ENCODE data around the gene ASAP3.

ASAP3 gene

DNA sequence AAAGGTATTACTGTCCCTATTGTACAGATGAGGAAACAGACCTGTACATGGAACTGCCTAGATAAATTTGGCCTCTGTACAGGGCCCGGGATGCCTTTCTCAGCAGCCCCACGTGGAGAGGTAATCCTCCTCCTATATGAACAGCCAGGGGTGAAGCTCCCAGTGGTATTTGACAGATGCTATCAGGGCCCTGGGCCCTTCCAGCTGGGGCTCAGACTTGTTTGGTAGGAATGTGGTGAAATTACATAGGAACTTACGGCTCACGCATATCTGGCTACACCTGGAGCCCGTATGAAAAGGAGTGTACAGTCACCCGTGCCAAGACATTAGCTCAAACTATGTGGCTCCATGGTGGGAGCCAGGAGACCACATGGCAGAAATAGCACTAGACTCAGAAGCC lies 34.7 kb downstream of the ASAP3 start:
- no peak for DNase-seq (ENCODE audit: low read depth)

DNA sequence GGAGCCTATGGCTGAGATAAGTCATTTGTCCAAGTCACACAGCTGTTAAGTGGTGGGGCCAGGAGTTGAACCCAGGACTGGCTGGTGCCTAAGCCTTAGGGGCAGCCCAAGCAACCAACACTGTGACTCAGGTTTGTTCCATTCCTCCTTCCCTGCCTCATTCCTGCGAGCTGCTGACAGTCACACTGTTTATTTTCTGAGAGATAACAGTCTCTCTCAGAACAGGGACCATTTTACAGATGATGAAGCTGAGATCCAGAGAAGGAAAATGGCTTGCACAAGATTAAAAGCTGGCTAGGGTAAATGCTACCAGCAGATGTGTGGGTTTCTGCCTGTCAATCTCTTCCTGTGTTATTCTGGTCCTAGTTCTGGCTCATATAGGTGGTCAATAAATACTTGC lies 35.1 kb downstream of the ASAP3 start:
- DNase-seq (ENCODE audit: low read depth): no peak

DNA sequence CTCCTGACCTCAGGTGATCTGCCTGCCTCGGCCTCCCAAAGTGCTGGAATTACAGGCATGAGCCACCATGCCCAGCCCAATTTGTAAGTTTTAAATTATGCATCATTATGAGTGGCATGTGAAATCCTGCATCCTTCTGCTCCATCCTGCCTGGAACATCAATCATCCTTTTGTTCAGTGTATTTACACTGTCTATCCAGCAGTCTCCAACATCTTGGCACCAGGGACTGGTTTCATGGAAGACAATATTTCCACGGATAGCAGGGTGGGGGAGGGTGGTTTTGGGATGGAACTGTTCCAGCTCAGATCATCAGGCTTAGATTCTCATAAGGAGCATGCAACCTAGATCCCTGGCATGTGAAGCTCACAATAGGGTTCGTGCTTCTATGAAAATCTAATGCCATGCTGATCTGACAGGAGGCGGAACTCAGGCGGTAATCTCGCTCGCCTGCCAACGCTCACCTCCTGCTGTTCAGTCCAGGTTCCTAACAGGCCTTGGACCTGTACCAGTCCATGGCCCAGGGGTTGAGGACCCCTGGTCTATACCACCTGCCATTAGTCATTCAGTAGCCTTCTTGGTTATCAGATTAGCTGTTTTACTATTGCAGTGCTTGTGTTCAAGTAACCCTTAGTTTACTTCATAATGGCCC lies 37.2 kb downstream of the ASAP3 start:
- no peak for DNase-seq (ENCODE audit: low read depth)

DNA sequence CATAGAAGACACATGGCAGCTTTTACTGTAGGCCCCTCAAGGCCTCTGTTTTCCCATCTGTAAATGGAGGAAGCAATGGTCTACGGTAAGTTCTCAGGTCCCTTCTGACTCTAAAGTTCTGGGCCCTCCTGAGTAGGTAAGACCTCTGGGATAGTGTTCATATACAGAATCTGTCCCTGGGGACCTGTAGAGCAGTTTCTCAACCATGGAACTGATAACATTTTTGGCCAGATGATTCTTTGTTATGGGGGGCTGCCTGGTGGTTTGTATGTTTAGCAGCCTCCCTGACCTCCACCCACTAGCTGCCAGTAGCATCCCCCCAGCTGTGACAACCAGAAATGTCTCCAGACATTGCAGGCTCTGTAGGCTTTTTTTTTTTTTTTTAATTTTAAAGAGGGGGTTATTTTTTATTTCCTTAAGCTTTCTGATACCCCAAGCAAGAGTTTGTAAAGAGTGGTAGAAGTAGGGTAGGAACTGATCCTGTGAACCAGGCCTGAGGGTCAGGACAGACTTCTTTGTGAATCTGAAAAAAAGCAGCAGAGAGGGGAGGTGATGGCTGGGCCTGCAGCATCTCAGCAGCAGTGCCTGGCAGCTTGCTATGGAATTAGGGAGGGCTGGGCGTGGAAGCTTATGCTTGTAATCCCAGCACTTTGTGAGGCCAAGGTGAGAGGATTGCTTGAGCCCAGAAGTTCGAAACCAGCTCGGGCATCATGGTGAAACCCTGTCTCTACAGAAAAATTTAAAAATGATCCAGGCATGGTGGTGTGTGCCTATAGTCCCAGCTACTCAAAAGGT lies 39.2 kb downstream of the ASAP3 start:
- DNase-seq (ENCODE audit: low read depth): no peak

DNA sequence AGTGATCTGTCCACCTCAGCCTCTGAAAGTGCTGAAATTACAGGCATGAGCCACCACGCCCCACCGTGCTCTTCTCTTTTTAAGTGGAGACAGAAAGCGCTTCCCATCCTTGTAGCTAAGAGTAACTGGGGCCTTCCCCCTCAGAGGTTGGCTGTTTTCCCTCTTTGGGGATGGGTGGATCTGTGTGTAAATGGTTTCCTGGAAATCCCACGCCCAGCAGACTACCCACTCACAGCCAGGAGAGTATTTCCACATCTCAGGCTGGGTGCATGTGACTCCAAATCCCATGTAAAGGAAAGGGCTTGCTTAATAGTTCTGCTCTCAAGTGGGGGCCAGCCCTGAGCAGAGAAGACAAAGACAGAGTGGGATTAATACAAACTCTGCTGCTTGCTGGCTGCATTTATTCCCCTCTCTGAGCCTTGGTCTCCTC lies 39.9 kb downstream of the ASAP3 start:
- DNase-seq (ENCODE audit: low read depth): no peak

DNA sequence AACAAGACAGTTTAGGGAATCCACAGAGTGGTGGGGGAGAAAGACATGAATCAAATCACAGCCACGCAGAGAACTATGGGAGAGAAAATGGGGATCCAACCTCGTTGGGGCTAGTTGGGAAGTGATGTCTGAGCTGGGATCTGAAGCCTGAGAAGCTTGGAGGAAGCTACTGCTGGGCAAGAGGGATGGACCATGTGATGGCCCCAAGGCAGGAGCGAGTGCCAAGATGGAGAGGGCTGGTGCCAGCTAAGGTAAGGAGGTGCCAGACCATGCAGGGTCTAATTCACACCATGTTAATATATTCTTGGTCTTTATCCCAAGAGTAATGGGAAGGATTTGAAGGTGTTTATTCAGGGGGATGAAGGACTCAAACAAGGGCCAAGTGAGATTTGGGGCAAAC lies 41.2 kb downstream of the ASAP3 start:
- DNase-seq (ENCODE audit: low read depth): no peak

DNA sequence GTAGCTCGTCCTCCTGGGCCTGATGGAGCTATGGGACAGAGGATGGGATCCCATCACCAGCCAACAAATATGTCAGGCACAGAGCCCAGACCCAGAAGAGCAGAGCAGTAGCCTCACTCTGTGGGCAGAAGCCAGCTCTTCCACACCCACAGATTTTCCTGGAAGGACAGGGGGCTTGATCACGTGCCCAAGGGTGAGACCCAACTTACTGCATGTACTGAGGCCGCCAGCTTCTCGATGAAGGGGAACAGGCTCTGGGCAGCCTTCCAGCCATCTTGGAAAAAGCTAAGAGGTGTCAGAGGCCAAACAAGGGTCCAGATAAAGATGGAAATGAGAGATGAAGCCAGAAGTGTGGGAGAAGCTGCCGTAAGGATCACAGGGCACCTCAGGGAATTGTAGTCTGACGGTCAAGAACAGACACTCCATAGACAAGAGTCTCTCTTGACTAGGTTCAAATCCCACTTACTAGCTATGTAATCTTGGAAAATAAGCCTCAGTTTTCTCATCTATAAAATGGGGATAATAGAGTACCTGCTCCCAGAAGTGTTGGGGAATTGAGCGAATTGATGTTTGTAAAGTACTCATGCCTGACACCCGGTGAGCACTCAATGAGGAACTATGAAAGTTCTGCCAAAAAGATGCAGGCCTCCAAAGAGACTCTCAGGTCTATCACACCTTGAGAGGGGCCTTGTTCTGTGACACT lies 42.4 kb downstream of the ASAP3 start:
- no peak for DNase-seq (ENCODE audit: low read depth)

DNA sequence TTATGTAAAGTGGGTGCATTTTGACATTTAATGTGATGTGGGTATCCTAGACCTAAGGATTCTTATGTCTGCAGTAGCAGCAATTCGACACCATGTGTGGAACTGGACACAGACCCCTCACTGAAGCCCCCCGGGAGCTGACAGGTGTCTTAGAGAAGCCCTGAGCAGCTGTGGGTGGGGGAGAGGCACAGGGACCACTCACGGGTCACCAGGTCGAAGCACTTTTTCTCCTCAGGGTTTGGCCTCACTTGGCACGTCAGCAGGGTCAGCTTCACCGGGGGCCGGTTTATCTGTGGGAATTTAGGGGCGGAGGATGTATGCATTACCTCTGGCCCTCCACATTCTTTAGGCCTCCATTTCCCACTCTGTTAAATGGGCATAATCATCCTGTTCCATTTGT lies 45.4 kb downstream of the ASAP3 start:
- no peak for DNase-seq (ENCODE audit: low read depth)

DNA sequence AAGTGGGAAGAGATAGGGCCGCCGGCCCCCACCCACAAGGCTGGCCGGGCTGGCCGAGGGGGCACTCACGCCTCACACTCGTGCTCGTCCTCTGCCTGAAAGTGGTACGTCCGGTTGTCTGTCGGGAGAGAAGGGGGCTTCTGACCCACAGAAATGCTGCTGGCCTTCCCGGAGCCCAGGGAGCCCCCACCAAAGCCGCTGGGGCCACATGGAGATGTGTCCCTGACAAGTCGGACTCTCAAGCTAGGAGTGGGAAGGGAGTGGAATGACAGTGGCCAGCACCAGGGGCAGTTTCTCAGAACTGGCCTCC lies 46.7 kb downstream of the ASAP3 start:
- DNase-seq (ENCODE audit: low read depth): no peak

DNA sequence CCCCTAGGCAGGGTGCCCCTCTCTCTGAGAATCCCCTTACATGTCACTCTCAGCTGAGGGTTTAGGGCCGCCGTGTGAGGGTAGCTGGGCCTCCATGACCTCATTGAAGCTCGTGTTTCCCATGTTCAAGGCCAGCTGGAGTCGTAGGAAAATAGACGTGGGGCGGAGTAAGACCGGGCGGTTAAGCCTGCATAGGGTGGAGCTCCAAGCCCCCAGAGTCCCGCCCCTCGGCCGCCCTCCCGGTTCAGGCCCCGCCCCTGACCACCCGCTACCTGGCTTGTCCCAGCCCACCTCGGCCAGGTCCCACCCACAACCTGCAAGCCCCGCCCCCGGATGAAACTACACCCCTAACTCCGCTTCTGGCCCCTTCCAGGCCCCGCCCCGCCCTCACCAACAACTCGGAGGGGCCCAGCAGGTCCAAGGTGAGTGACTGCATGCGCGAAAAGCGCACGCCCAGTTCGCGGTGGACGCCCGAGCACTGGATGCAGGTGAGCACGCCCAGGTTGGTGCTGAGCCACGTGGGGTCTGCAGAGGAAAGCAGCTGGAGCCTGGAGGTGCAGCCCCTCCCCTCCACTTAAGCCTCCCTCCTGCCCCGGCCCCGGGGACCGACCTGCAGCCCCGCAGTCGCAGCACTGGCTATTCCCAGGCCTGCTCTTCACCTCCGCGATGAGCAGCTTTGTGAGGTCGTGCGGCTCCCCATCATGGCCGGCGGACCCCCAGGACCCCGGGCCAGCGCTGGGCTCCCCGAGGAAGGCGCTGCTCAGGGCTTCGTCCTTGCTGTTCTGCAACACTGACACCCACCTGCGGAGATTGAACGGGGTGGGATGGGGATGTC lies 47.2 kb downstream of the ASAP3 start:
- peak; percentile 34 for DNase-seq (ENCODE audit: low read depth)

DNA sequence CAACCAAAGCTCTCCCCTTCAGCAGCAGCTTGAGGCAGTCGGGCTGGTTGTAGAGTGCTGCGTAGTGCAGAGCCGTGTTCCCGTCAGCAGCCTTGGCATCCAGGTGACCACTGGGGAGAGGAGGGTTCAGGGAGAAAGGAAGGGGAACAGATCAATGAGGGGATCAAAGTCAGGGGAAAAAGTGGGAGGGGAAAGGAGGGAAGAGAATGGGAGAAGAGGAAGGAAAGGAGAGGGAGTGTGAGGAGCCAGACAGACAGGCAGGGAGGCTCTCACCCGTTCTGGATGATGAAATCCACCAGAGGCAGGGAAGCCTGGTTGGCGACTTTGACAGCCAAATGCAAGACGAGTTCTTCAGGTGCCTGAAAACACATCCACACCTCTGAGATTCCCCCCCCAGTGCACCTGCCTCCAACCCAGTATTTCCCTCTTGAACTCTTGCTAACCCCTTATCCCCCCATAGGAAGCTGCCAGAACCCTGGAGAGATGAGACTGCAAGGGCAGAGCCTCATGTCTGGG lies 49.7 kb downstream of the ASAP3 start:
- DNase-seq (ENCODE audit: low read depth): no peak

DNA sequence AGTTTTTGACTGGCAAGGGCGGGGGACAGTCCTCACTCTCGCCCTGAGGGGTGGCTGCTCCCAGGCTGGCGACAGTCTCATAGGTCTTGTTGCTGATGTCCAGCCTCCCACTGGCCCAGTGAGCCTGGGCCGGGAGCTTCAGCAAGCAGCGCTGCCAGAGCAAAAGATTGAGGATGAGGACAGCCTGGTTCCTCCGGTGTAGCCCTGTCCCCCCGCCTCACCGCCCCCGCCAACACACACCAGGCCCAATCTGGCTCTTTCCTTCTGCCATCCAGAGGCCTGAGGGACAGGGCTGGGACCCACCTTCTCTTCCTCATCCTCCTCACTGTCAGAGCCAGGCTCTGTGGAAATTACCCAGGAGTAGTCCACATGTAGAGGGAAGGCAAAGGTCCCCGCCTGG lies 50.9 kb downstream of the ASAP3 start:
- no peak for DNase-seq (ENCODE audit: low read depth)

DNA sequence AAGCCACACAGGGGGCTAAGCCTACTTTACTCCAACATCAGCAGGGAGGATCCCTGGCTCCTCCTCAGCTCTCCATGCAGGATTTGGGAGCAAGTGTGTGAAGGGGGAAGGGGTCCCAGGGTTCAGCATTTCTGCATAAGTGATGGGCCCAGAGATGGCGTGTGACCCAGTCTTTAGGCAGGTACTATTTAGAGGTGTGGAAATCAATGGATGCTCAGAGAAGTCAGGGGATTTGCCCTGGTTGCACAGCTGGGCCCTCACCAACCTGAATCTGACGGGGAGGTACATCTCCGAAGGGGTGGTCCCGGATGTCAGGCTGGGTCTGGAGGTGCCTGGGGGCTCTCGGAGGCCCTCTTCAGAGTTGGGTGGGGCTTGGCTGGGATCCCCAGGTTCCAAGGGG lies 52.5 kb downstream of the ASAP3 start:
- no peak for DNase-seq (ENCODE audit: low read depth)

DNA sequence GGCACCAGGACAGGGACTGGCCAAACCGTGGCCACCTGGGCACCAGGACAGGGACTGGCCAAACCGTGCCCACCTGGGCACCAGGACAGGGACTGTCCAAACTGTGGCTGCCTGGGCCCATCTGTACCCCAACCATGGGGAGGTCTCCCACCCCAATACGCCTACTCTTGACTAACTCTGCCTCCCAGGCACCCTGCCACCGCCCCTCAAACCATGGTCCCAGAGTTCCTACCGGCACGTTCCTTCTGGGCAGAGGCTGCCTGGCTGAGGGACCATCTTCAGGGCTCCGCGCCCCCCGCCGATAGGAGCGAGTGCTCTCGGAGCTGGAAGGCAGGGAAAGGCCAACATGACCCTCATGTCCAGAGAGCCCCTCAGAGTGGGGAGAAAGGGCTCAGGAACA lies 53.2 kb downstream of the ASAP3 start:
- DNase-seq (ENCODE audit: low read depth): no peak

DNA sequence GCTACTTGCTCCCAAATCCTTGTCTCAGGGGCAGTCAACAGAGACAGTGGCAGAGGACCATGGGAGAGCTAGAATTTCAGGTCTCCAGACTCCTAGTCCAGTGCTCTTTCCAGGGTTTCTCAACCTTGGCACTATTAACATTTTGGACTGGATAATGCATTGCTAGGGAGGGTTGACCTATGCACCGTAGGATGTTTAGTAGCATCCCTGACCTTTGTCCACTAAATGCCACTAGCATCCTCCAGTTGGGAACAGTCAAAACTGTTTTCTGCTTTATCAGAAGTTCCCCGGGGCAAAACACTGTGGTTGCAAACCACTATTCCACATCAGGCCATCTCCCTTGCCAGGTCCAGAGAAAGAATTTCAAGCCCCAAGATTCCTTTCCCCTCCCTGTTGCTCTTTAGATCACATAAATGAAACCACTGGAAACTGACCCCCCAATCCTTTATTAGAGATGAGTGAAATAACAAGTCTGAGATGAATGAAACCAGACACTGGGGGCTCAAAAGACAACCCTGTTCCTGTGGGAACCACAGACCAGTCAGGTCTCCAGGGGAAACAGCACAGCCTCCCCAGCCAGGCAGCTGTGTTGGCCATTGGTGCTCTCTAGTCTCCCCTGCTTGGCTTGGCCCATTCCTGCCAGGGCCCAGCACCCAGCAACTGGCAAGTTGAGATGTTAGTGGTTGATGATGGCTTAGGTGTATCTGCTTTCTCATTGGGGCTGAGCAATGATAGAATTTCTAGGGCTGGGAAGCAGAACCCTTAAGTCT lies 55.7 kb downstream of the ASAP3 start:
- DNase-seq (ENCODE audit: low read depth): no peak

DNA sequence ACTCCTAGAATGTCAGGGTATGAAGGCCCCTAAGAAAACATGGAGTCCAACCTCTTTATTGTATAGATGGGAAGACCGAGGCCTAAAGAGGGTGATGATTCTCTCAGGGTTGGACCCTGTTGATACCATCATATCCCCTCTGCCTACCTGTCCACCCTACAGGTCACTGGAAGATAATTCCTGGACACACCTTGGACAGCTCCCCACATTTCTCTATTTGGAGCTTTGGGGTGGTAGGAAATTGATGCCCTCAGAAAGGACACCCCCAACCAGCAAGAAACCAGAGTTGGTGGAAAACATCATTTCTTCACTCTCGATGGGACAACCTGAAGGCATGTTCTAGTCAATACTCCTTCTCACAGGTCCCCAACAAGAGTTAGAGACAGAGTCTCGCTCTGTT lies 56.4 kb downstream of the ASAP3 start:
- no peak for DNase-seq (ENCODE audit: low read depth)

DNA sequence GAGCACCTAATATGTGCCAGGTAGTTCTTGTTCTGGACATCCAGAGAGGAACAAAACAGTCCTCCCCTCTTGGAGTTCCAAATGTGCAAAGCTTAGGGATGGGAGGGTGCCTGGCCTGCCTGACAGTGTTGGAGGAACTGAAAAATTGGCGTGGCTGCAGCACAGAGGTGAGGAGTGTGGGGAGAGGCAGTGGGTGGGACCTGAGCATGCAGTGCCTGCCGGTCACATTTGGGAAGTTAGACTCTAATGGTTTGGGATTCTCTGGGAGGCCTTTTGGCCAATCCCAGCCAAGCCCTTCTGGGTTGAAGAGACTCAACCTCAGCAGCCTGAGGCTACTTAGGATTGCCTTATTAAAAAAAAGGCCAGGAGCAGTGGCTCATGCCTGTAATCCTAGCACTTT lies 57.2 kb downstream of the ASAP3 start:
- DNase-seq (ENCODE audit: low read depth): no peak

DNA sequence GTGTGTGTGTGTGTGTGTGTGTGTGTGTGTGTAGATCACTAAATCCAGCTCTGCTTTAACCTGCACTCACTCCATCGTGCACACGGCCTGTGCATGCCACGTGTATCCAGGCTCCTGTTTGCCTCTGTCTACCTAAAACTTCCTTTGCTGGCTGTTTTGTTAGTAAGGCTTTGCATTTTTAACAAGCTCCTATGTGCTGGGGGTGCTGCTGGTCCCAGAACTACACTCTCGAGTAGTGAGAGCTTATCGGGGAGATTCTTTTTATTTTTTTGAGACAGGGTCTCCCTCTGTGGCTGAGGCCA lies 58.8 kb downstream of the ASAP3 start:
- DNase-seq (ENCODE audit: low read depth): no peak

DNA sequence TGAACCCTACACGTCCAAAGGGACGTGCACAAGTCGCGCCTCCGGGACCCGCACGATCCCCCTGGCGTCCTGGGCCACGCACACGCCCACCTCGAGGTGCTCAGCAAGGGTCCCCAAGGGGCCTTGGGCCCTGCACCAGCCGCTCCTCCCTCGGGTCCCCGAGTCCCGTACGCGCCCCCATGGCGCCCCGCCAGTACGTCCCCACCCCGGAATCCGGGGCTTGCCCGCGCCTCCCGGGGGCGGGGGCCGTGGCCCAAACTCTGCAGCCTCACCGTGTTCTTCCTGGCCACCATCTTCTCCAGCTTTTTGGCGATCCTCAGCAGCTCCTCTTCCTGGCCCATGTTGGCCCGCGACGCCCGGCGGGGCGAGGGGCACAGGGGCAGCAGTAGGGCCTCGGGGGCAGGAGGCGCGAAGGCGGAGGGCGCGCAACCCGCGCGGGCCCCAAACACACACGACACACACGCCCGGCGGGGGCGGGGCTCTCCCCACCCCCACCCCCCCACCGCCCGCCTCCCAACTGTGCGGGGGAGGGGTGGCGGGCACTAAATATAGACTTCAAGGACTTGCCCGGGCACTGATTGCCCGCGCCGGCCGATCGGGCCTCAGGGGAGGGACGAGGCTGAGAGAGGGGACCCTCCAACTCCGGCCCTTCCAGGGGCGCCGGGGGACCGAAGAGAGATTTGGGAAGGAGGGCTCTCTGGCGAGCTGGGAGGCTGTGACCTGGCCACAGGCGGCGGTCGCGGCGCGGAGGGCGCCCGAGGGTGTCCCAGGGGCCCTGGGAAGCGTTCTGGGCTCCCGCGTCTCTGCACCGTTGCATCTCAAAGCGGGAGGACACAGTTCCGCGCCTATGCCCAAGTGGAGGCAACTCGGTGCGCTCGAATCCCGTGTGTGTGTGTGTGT lies 59.4 kb downstream of the ASAP3 start, which contains the start of gene TCEA3:
TCEA3 (minus strand) TSS at position 456 of the 900 bp plus-strand sequence; CDS start at position 341, 115 bp downstream.
- DNase-seq (ENCODE audit: low read depth): no peak
